GM18505 (cell line): ENCODE results near the gene NAALADL2.
"Not testable (repeated sequence)": the region's sequence is repeated elsewhere in the genome, so short reads cannot be mapped to it uniquely, and the experiment has no call there.

Experiments
- ATAC-seq: cut with Tn5 transposase; IDR thresholded peaks from one replicate; pipeline ENCODE4 v1.9.1; 2021; ENCODE audit not compliant: unreplicated experiment
- POLR2A ChIP-seq: IDR thresholded peaks from 4 replicates; pipeline ENCODE4 v1.6.1; 2011; ENCODE audit warnings: borderline replicate concordance; ENCODE audit not compliant: insufficient read depth, insufficient read length; ENCODE audit errors: extremely low read depth

NAALADL2 gene

DNA sequence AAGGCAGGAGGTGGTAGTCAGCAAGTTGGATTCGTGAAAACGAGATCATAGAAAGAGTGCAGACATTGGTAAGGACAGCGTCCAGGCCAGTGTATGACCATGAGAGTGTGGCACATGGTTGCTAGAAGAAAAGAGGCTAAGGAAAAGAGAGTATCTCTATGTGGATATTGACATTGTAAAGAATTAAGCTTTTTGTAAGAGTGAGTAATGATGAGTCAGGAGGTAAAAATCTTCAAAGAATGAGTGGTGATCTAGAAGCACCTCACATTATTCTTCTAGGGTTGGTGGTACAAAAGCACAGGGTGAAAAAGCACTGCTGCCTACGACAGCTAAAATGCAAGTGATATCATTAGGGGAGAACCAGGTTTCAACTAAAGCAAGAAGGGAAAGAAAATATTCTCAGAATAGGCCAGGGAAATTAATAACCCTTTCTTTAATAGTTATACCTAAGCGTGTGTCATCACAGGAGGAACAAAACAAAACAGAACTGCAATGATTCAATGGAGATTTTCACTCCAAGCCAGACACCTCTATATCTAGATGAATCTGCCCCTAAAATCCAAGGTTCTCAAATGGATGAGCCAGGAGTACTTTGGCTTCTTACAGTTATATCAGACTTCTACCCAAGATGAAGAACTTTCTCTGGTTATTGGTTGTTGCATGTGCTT lies 884.7 kb downstream of the NAALADL2 start:
- no peak for TF ChIP-seq POLR2A
- ATAC-seq: no peak

DNA sequence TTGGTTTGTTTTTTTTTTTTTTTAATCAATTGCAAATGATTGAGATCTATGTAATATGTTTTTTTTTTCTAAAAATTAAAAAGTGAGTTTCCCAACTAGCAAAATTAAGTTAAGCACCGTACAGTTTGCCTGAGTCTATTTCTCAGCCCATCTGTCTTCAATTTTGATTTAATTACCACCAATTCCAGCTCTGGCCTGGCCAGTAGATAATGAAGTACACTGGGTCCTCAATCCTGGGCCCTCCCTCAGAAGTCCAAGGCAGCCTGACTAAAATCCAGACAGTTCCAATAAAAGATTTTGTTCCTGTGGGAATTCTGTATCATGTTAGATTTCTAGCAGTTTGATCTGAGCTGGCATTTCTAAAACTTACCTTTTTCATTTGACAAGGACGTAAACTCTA lies 887.2 kb downstream of the NAALADL2 start:
- no peak for ATAC-seq
- no peak for TF ChIP-seq POLR2A

DNA sequence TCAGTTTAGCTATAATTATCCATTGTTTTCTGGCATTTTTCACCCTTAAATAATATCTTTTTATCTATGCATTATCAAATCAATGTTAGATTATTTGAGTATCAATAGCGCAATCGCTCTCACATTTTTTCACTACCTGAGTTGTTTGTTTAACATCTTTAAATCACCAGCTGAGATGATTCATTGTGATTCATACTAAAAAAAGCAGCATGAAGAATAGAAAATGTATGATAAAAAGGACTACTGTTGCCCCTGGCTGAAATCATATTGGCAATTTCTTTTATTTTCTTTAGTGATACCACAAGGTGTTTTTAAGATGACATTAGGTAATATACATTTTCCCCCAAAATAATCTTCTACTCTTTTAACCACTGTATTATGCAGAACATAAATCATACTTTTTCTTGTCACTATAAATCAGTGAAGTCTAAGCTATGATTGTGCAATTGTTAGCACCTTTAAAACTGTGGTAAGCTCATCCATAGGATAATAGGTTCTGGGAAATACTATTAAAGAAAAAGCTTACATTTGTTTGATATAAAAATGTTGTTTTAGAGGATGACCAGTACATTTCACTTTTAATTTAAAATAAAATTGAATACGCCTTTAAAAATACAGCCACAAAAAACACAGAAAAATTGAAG lies 889.1 kb downstream of the NAALADL2 start:
- no peak for TF ChIP-seq POLR2A
- no peak for ATAC-seq

DNA sequence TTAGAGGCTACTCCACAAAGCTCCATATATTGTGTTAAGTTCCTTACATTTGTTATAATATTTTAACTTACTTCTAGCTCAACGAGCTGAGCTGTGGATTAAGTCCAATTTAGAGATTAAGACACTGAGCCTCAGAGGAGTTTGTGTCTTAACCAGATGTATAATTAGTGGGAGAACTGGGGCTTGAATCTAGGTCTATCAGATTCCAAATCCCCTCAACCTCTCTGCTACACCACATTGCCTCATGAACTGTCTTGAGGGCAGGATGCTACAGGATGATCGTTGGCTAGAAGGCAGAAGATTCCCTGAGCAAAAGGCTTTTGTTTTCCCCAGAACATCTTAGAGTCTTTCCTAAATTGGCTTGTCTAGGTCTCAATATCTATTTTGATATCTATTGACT lies 890.8 kb downstream of the NAALADL2 start:
- ATAC-seq: no peak
- no peak for TF ChIP-seq POLR2A

DNA sequence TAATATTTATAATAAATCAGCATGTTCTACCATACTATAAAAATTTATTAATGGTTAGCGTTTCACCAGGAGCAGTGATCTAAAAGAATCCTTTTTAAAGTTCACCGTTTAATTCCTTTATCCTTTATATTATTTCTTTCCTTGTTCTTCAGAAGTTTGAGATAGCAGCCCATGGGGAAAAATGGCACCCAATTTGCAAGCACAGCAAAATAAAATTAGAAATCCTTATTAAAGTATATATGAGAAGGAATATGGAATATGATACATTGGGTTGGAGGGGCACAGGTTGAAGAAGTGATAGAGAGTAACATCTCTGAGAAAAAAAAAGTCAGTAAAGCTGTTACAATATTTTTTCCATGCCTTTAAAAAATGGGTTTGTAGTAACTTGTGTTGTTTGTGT lies 892.0 kb downstream of the NAALADL2 start:
- no peak for ATAC-seq
- TF ChIP-seq POLR2A: no peak

DNA sequence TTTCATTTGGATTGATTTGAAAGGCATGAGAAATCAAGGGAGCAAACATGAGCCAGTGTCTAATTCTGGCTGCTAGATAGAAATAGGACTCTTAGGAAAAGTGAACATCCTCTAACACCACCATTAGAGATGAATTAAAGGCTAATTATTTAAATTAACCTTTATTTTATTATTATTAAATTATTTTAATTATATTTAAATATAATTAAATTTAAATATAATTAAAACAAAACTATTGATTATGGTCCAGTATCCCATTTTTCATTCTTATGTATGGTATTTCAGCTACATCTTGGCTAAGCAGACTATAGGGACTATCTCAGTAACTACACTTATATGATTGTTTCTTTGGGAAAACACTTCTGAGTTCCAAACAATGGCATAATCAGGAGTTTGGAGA lies 904.8 kb downstream of the NAALADL2 start:
- no peak for TF ChIP-seq POLR2A
- ATAC-seq: no peak

DNA sequence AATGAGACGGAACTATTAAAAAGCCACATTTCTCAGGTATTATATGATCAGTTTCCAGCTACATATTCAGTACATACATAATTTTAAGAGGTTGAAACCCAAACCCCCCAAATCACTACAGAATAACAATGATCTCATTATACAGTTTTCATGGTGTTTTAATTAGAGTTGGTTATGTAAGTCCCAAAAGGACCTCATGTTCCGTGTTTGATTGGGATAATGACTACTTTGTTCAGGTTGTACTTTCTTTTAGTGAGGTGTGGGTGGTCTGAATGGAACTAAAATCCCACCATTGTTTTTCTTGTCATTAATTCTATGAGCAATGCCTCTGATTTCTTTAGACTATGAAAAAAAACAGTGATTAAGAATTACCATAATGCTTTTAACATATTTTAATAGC lies 905.6 kb downstream of the NAALADL2 start:
- no peak for ATAC-seq
- no peak for TF ChIP-seq POLR2A

DNA sequence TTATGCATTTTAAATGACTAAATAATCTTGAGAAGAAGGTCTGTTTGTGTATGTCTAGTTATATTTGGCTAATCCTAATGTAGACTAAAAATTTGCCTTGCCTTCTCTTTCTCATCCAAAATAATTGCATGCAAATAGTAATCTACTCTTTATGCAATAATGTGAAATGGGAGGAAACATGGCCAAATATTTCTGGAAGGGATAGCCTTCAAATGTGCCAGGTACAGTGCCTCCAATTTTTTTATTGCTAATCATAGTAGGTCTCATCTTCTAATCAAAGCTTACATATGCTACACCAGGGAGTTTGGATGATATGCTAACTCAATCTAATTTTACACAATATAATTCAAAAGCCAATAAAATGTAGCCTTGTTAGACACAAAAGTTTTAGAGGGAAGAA lies 911.3 kb downstream of the NAALADL2 start:
- ATAC-seq: no peak
- TF ChIP-seq POLR2A: no peak

DNA sequence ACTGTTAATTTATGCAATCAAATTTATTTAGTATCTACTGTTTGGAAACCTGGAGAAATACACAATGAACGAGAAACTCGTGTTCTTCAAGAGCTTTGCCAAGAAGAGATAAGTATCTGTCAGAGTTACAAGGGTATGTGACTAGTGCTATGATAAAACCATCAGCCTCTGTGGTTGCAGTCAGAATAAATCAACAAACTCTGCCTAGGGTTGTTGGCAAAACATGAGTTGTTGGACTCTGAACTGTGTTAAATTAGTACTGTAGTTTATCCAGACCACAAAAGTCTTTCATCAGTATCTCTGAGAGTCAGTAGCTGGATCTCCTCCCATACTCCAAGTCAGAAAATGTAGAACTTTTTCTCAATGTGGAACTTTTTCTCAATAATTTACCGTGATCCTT lies 918.4 kb downstream of the NAALADL2 start:
- no peak for TF ChIP-seq POLR2A
- no peak for ATAC-seq

DNA sequence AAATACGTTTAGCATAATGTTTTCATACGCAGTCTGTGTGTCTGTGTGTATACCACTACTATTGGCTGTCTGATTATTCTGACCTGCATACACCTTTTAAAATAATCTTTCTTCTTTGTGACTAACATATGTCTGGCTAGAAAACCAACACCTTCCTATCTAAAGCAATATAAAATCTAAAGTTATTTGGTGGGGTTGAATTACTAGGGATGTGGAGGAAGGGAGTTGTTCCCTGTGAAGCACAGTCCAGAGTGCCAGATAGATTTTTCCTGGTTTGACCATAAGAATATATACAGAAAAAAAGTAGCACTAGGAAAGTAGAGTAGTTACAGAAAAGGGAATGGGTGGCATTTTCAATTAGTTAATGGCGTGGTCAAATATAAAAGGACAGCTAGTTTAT lies 918.8 kb downstream of the NAALADL2 start:
- TF ChIP-seq POLR2A: no peak
- no peak for ATAC-seq

DNA sequence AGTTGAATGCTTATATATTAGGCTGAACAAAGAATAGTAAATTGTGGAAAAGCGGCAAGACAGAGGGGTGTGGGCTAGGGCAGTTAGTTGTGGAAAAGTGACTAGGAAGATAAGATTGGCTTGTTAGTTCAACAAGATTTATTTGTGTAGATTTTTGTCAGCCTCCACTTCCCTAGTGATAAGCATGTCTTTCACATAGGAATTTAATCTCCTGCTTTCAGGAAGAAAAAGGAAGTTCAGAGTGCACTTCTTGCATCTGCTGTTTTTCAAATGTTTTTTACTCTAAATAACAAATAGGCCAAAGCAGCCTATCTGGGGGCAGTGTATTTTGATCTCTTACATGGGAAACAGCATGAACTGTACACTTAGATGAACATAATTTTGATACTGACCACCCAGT lies 919.9 kb downstream of the NAALADL2 start:
- no peak for ATAC-seq
- no peak for TF ChIP-seq POLR2A

DNA sequence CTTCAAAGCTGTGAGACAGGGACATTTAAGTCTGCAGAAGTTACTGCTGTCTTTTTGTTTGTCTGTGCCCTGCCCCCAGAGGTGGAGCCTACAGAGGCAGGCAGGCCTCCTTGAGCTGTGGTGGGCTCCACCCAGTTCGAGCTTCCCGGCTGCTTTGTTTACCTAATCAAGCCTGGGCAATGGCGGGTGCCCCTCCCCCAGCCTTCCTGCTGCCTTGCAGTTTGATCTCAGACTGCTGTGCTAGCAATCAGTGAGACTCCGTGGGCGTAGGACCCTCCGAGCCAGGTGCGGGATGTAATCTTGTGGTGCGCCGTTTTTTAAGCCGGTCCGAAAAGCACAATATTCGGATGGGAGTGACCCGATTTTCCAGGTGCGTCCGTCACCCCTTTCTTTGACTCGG lies 928.0 kb downstream of the NAALADL2 start:
- ATAC-seq: not testable (repeated sequence)

DNA sequence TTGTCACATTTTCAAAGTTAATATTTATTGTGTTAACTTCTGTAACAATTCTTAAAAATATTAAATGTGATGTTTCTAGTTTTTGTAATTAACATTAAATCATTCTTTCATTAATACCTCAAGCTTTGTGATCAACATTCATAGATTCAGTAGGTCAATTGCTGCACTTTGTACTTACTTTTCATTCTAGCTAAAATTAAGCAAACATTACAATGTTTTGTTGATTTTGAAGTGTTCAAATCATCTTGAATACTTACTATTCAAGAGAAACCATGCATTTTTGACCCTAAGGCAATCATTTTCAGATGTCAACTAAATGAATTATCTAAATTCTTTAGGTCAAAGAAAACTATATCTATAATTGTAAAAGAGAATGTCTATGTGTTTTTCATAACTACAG lies 933.1 kb downstream of the NAALADL2 start:
- ATAC-seq: no peak
- TF ChIP-seq POLR2A: no peak

DNA sequence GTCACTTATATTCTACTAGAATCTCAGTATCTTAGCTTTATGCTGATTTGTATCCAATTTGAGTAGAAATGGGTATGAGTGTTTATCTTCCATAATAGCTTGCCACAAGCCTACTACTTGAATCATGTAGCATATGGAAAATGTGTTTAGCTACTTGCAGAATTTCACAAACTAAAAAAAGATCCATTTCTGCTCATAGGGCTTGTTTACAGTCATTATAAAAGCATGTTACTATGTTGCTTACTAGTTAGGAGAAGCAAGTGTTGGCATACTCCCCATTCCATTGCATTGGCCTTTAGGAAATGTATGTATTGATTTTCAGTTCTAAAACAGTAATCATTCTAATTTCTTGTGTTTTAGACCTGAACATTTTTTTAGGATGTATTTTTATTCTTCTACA lies 939.2 kb downstream of the NAALADL2 start:
- ATAC-seq: no peak
- TF ChIP-seq POLR2A: no peak

DNA sequence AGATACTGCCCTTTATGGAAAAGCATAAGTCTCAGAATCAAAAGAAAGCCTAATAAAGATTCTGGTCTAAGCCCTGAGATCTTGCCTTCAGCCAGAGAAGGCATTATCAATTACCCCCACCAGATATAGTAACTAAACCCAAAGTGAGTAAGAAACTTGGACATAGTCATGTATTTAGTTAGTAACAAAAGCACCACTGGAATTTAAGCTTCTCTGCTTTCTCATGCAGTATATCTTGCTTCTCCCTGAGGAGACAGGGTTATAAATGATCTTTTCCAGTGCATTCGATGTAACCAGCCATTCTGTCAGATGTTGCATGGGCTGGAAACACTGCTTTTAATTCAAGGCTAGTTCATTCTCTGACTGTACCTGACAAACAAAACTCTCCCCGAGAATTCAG lies 946.7 kb downstream of the NAALADL2 start:
- TF ChIP-seq POLR2A: no peak

More for the DNA sequence above, 946.7 kb downstream of the NAALADL2 start:
- ATAC-seq: no peak
